Measurements from ENCODE around the gene PODNL1. TPM values are rescaled to one million over a fixed set of nuclear protein-coding genes. Genes with fewer than 3 reads are reported as not detected.

PODNL1 gene
- polyA plus RNA-seq, 1 donor (not counting 4 experiments of a cell fraction or from before 2014, with no cell fraction given): 1.0 TPM

GRCh38 chr19:13964776-13965175 is 26.6 kb upstream of the PODNL1 start:
- dilution Hi-C loops (cut with MboI; ENCODE audit: extremely low pct_ligation_motif_present, low sequenced_read_pairs): no loop called here
- H3K36me3 ChIP-seq (ENCODE audit: control insufficient read depth in 2 of 2, extremely low read depth in 1 of 2, insufficient read depth in 2 of 2, low read length in 2 of 2): peaks cover 17 to 20% of the 10 kb centered on the region in 2 experiments

GRCh38 chr19:13963603-13964105 is 25.4 kb upstream of the PODNL1 start:
- Histone ChIP-seq H3K79me2 (ENCODE audit: control insufficient read depth, insufficient read depth, low read length) (no peaks in the 10 kb centered on the region), H2AFZ (ENCODE audit: control insufficient read depth, low read length) (no peak overlapping the region), H3K27me3 (ENCODE audit: control insufficient read depth, extremely low read depth, insufficient read depth, low read length) (no peaks in the 10 kb centered on the region), H3K9me3 (ENCODE audit: control insufficient read depth, low read depth, low read length) (no peaks in the 10 kb centered on the region), H3K9ac (ENCODE audit: control insufficient read depth, extremely low read depth, insufficient read depth, low read length) (no peak overlapping the region), H3K36me3 (ENCODE audit: control insufficient read depth in 2 of 2, extremely low read depth in 1 of 2, insufficient read depth in 2 of 2, low read length in 2 of 2) (peaks cover 13 to 24% of the 10 kb centered on the region in 2 experiments), H4K20me1 (ENCODE audit: control insufficient read depth, extremely low read depth, insufficient read depth, low read length) (no peaks in the 10 kb centered on the region), H3K4me3 (ENCODE audit: control insufficient read depth in 2 of 3, extremely low read depth in 1 of 3, insufficient read depth in 2 of 3, low read depth in 1 of 3, low read length in 3 of 3) (no peak overlapping the region), H3K9me1 (ENCODE audit: control insufficient read depth, extremely low read depth, insufficient read depth, low read length) (no peaks in the 10 kb centered on the region), H3K4me1 (ENCODE audit: control insufficient read depth, extremely low read depth, insufficient read depth, low read length) (no peaks in the 10 kb centered on the region), H3K4me2 (ENCODE audit: control insufficient read depth, extremely low read depth, insufficient read depth, low read depth, low read length) (no peak overlapping the region), H3K27ac (ENCODE audit: control insufficient read depth, insufficient read depth, low read length) (no peak overlapping the region)
- dilution Hi-C loops (cut with MboI; ENCODE audit: extremely low pct_ligation_motif_present, low sequenced_read_pairs): no loop called here
- DNase-seq (ENCODE audit: low read depth, low spot score) (no peak), FAIRE-seq (no peak)
- TF ChIP-seq EZH2 (IDR thresholded peaks at IDR 0.05; ENCODE audit: low read length): no peak
- TF ChIP-seq CTCF (optimal IDR thresholded peaks at IDR 0.05 in 1 of 3, IDR thresholded peaks at IDR 0.05 in 1 of 3, conservative IDR thresholded peaks at IDR 0.05 in 1 of 3; ENCODE audit: extremely low read depth in 1 of 3, insufficient read depth in 2 of 3, low read length in 3 of 3): no peak

More at GRCh38 chr19:13964776-13965175, 26.6 kb upstream of the PODNL1 start:
- Histone ChIP-seq H3K27ac (ENCODE audit: control insufficient read depth, insufficient read depth, low read length) (no peak overlapping the region), H4K20me1 (ENCODE audit: control insufficient read depth, extremely low read depth, insufficient read depth, low read length) (no peaks in the 10 kb centered on the region), H3K4me3 (ENCODE audit: control insufficient read depth in 2 of 3, extremely low read depth in 1 of 3, insufficient read depth in 2 of 3, low read depth in 1 of 3, low read length in 3 of 3) (no peak overlapping the region), H3K4me2 (ENCODE audit: control insufficient read depth, extremely low read depth, insufficient read depth, low read depth, low read length) (no peak overlapping the region), H3K27me3 (ENCODE audit: control insufficient read depth, extremely low read depth, insufficient read depth, low read length) (no peaks in the 10 kb centered on the region), H3K79me2 (ENCODE audit: control insufficient read depth, insufficient read depth, low read length) (no peaks in the 10 kb centered on the region), H3K4me1 (ENCODE audit: control insufficient read depth, extremely low read depth, insufficient read depth, low read length) (no peaks in the 10 kb centered on the region), H3K9me3 (ENCODE audit: control insufficient read depth, low read depth, low read length) (no peaks in the 10 kb centered on the region), H3K9me1 (ENCODE audit: control insufficient read depth, extremely low read depth, insufficient read depth, low read length) (no peaks in the 10 kb centered on the region), H3K9ac (ENCODE audit: control insufficient read depth, extremely low read depth, insufficient read depth, low read length) (no peak overlapping the region), H2AFZ (ENCODE audit: control insufficient read depth, low read length) (no peak overlapping the region)
- DNase-seq (ENCODE audit: low read depth, low spot score): no peak
- no peak for TF ChIP-seq EZH2 (IDR thresholded peaks at IDR 0.05; ENCODE audit: low read length)
- TF ChIP-seq CTCF (optimal IDR thresholded peaks at IDR 0.05 in 1 of 3, IDR thresholded peaks at IDR 0.05 in 1 of 3, conservative IDR thresholded peaks at IDR 0.05 in 1 of 3; ENCODE audit: extremely low read depth in 1 of 3, insufficient read depth in 2 of 3, low read length in 3 of 3): no peak
- no peak for FAIRE-seq

Data from keratinocyte (primary cell).